A673 (cell line): ENCODE data around the gene PPP1R13L. TPM values are rescaled to one million over a fixed set of nuclear protein-coding genes. Genes with fewer than 3 reads are reported as not detected.

ENCODE experiments used
- BruUV-seq: library from RNA; stranded (reverse); fragments of 400-500 nt; replicated peaks from 2 replicates; lab custom pipeline; 2021; lab: Mats Ljungman, UMichigan
- CTCF ChIA-PET: fragments of 300-600 bp; sonication (Branson Sonifier 250); formaldehyde crosslinking; loops from one replicate; lab custom pipeline; 2022; ENCODE audit warnings: antibody characterized with exemption; lab: Charles Lee
- POLR2A ChIA-PET: fragments of 300-600 bp; sonication (Branson Sonifier 250); formaldehyde crosslinking; loops from one replicate; lab custom pipeline; 2022; ENCODE audit warnings: antibody characterized with exemption; ENCODE audit not compliant: low non-redundant PET; lab: Charles Lee
- DNase-seq: peaks from one replicate; pipeline ENCODE4 v3.0.0-alpha.2; 2015; ENCODE audit warnings: low spot score
- H3K27ac ChIP-seq: fragments of 200-600 bp; sonication (generic); 2 replicates; pipeline ENCODE4 v1.5.1; 2016; ENCODE audit warnings: mixed run types, low read depth, mild to moderate bottlenecking, mixed read lengths, antibody characterized with exemption, low read length; ENCODE audit not compliant: poor library complexity, severe bottlenecking
- H3K27me3 ChIP-seq: fragments of 200-600 bp; sonication (generic); replicated peaks from 2 replicates; pipeline ENCODE4 v1.6.1; 2017; ENCODE audit warnings: mixed run types, low read depth, mild to moderate bottlenecking, mixed read lengths, antibody characterized with exemption, low read length; ENCODE audit not compliant: insufficient read depth, poor library complexity
- H3K36me3 ChIP-seq: fragments of 200-600 bp; sonication (generic); 2 replicates; pipeline ENCODE4 v1.6.1; 2016; ENCODE audit warnings: mixed run types, mild to moderate bottlenecking, mixed read lengths, antibody characterized with exemption, low read length; ENCODE audit not compliant: insufficient read depth, poor library complexity, severe bottlenecking
- H3K4me1 ChIP-seq: fragments of 200-600 bp; sonication (generic); 2 replicates; pipeline ENCODE4 v1.6.1; 2017; ENCODE audit warnings: mixed run types, mild to moderate bottlenecking, mixed read lengths, antibody characterized with exemption, low read length; ENCODE audit not compliant: insufficient read depth, poor library complexity, severe bottlenecking
- H3K4me3 ChIP-seq: fragments of 200-600 bp; sonication (generic); 2 replicates; pipeline ENCODE4 v1.5.1; 2016; ENCODE audit warnings: low read depth, mixed run types, mild to moderate bottlenecking, mixed read lengths, low read length; ENCODE audit not compliant: poor library complexity, severe bottlenecking
- H3K9me3 ChIP-seq: fragments of 200-600 bp; sonication (generic); 2 replicates; pipeline ENCODE4 v1.6.1; 2016; ENCODE audit warnings: mixed run types, low read depth, mild to moderate bottlenecking, mixed read lengths, antibody characterized with exemption, low read length; ENCODE audit not compliant: poor library complexity, severe bottlenecking
- CTCF ChIP-seq: fragments of 300-800, 200-600 bp; sonication (generic); conservative IDR thresholded peaks from 2 replicates; pipeline ENCODE4 v1.5.1; 2017; ENCODE audit warnings: low read depth, mild to moderate bottlenecking, antibody characterized with exemption, low read length, moderate library complexity, mixed read lengths
- EZH2 ChIP-seq: fragments of 200-600 bp; sonication (generic); IDR thresholded peaks from 2 replicates; pipeline ENCODE4 v1.6.1; 2017; ENCODE audit warnings: borderline replicate concordance, low read depth, mild to moderate bottlenecking, mixed read lengths, antibody characterized with exemption, low read length; ENCODE audit not compliant: poor library complexity, severe bottlenecking
- intact Hi-C: fragments of 100-400 bp; cut with micrococcal nuclease; formaldehyde crosslinking; loops from one replicate; pipeline ENCODE4 v1.10.0; 2022; ENCODE audit not compliant: unreplicated experiment
- total RNA-seq: library from RNA; stranded (reverse); gene quantifications from 2 replicates; pipeline ENCODE4 v1.2.3, GENCODE V29; 2021

Gene PPP1R13L
- total RNA-seq, 1 experiment from 2014 or later, result 5.5 TPM

DNA sequence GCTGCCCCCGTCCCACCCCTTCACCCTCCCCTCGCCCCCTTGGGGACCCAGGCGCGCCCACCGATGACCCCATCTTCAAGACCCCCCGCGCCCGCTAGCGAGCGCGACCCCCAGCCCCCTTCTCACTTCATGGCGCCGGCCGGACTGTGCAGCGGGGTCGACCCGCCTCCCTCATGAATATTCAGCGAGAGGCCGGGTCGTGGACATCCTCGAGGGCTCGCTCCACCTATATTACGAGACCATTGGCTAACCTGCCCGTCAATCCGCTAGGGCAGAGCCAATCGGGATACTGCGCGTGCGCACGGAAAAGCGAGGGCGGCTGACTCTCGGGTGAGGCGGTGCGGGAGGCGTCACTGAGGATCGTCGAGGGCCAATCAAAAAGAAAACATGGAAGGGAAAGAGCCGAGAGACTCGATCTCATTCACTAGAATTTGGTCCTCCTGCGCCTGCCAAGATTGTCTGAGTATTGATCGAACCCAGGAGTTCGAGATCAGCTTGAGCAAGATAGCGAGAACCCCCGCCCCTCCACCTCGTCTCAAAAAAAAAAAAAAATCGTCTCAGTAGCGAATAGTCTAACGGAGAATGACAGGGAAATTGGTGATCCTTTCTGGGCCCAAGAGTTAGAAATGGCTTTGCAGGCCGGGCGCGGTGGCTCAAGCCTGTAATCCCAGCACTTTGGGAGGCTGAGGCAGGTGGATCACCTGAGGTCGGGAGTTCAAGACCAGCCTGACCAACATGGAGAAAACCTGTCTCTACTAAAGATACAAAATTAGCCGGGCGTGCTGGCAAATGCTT is 34.3 kb downstream of the PPP1R13L start, which contains the start of gene ERCC2:
Gene ERCC2 (minus strand): TSS at position 164 of the 795 bp plus-strand sequence. CDS start 33 bp downstream, at position 131.
- peak within 1 kb of the TSS; percentile 78 for H3K27ac ChIP-seq
- BruUV-seq, result TSS peak; percentile 80
- peak within 1 kb of the TSS; percentile 78 for H3K4me3 ChIP-seq
- H3K9me3 ChIP-seq, result no peaks in the 10 kb centered on the region
- peaks cover 7% of the 10 kb centered on the region for H3K36me3 ChIP-seq
- CTCF ChIA-PET, result no interaction called here
- POLR2A ChIA-PET, result no interaction called here
- peak; percentile 99 for DNase-seq
- intact Hi-C loops, result no loop called here
- H3K4me1 ChIP-seq, result peaks cover 4% of the 10 kb centered on the region
- TF ChIP-seq EZH2, result no peak
- no peak for TF ChIP-seq CTCF
- no peaks in the 10 kb centered on the region for H3K27me3 ChIP-seq

- no peak for TF ChIP-seq CTCF
- no peak for TF ChIP-seq EZH2
- H3K9me3 ChIP-seq, result no peaks in the 10 kb centered on the region
- POLR2A ChIA-PET, result no interaction called here
- H3K4me3 ChIP-seq, result peak overlapping the region; percentile 78
- no peaks in the 10 kb centered on the region for H3K27me3 ChIP-seq
- CTCF ChIA-PET, result no interaction called here
- H3K4me1 ChIP-seq, result peaks cover 4% of the 10 kb centered on the region
- intact Hi-C loops, result no loop called here
- no TSS peak for BruUV-seq
- H3K27ac ChIP-seq, result no peak overlapping the region
- peaks cover 7% of the 10 kb centered on the region for H3K36me3 ChIP-seq
- peak; percentile 19 for DNase-seq
Observed at GRCh38 chr19:45368737-45369340, 36.0 kb downstream of the PPP1R13L start.

DNA sequence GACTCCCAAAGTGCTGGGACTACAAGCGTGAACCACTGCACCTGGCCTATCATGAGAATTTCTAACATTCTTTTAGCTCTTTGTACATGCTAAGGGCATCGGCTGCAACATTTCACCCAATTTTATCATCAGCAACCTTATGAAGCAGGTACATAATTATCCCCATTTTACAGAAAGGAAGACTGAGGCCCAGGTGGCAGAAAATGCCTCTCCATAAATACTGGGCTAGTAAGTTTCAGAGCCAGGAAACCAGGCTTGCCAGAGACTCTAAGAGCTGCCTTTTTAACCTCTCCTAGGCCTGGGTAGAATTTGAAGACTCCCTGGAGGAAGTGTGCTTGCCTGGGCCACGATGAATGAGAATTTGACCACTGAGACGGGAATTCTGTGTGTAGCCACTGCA is 36.7 kb downstream of the PPP1R13L start:
- intact Hi-C loops, result no loop called here
- ChIA-PET CTCF (no interaction called here), POLR2A (no interaction called here)
- BruUV-seq, result TSS peak; percentile 38
- TF ChIP-seq CTCF (no peak), EZH2 (no peak)
- Histone ChIP-seq H3K4me1 (peaks cover 4% of the 10 kb centered on the region), H3K27me3 (no peaks in the 10 kb centered on the region), H3K36me3 (peaks cover 11% of the 10 kb centered on the region), H3K27ac (no peak overlapping the region), H3K9me3 (no peaks in the 10 kb centered on the region), H3K4me3 (no peak overlapping the region)
- DNase-seq, result no peak
